Keratinocyte (primary cell): ENCODE data around the gene CDKN2AIPNL. TPM values are rescaled to one million over a fixed set of nuclear protein-coding genes. Genes with fewer than 3 reads are reported as not detected.
A peak's percentile ranks its signal among the peaks of the same experiment; 100 is the strongest.

Source experiments
- DNase-seq: peaks from one replicate; pipeline ENCODE4 v3.0.0-alpha.2; 2011; ENCODE audit warnings: low read depth, missing footprints, low spot score
- FAIRE-seq: peaks from 2 replicates; lab custom pipeline; 2011; peaks lifted over from hg19 to GRCh38; lab: Jason Lieb, UNC
- H2AFZ ChIP-seq: 2 replicates; pipeline ENCODE4 v1.6.0; 2012; ENCODE audit warnings: low read length, control low read depth, inconsistent platforms; ENCODE audit not compliant: control insufficient read depth
- H3K27ac ChIP-seq: 2 replicates; pipeline ENCODE4 v1.5.1; 2011; ENCODE audit warnings: low read length; ENCODE audit not compliant: control insufficient read depth, insufficient read depth
- H3K27me3 ChIP-seq: 3 replicates; pipeline ENCODE4 v1.6.0; 2011; ENCODE audit warnings: low read length; ENCODE audit not compliant: control insufficient read depth, insufficient read depth; ENCODE audit errors: extremely low read depth
- H3K36me3 ChIP-seq, 2 experiments: 2 replicates in 1 of 2; 3 replicates in 1 of 2; pipeline ENCODE4 v1.5.1; 2011; ENCODE audit warnings: low read length in 2 of 2, mild to moderate bottlenecking in 1 of 2; ENCODE audit not compliant: control insufficient read depth in 2 of 2, insufficient read depth in 2 of 2; ENCODE audit errors: extremely low read depth in 1 of 2
- H3K4me1 ChIP-seq: 3 replicates; pipeline ENCODE4 v1.5.1; 2011; ENCODE audit warnings: low read length; ENCODE audit not compliant: control insufficient read depth, insufficient read depth; ENCODE audit errors: extremely low read depth
- H3K4me2 ChIP-seq: 3 replicates; pipeline ENCODE4 v1.6.0; 2011; ENCODE audit warnings: low read depth, low read length; ENCODE audit not compliant: control insufficient read depth, insufficient read depth; ENCODE audit errors: extremely low read depth
- H3K4me3 ChIP-seq, 3 experiments: fragments of 200-600 bp in 1 of 3; sonication (generic) in 1 of 3; 2 replicates in 2 of 3; 3 replicates in 1 of 3; pipeline ENCODE4 v1.5.1; 2011 to 2016; ENCODE audit warnings: low read length in 3 of 3, mild to moderate bottlenecking in 3 of 3, control low read depth in 2 of 3, inconsistent platforms in 1 of 3, low read depth in 1 of 3, mixed read lengths in 1 of 3, mixed run types in 1 of 3, moderate library complexity in 1 of 3; ENCODE audit not compliant: control insufficient read depth in 2 of 3, insufficient read depth in 2 of 3; ENCODE audit errors: extremely low read depth in 1 of 3
- H3K79me2 ChIP-seq: 2 replicates; pipeline ENCODE4 v1.6.0; 2012; ENCODE audit warnings: low read length; ENCODE audit not compliant: control insufficient read depth, insufficient read depth
- H3K9ac ChIP-seq: 3 replicates; pipeline ENCODE4 v1.6.0; 2011; ENCODE audit warnings: low read length; ENCODE audit not compliant: control insufficient read depth, insufficient read depth; ENCODE audit errors: extremely low read depth
- H3K9me1 ChIP-seq: 3 replicates; pipeline ENCODE4 v1.6.0; 2011; ENCODE audit warnings: low read length; ENCODE audit not compliant: control insufficient read depth, insufficient read depth; ENCODE audit errors: extremely low read depth
- H3K9me3 ChIP-seq: 2 replicates; pipeline ENCODE4 v1.5.1; 2012; ENCODE audit warnings: low read depth, low read length; ENCODE audit not compliant: control insufficient read depth
- H4K20me1 ChIP-seq: 3 replicates; pipeline ENCODE4 v1.6.0; 2011; ENCODE audit warnings: low read length; ENCODE audit not compliant: control insufficient read depth, insufficient read depth; ENCODE audit errors: extremely low read depth
- EZH2 ChIP-seq: IDR thresholded peaks from one replicate; pipeline ENCODE4 v1.6.1; 2012; ENCODE audit warnings: inconsistent platforms, mild to moderate bottlenecking, low read length, moderate library complexity
- dilution Hi-C: fragments of 300-500 bp; cut with MboI; formaldehyde crosslinking; loops from one replicate; pipeline ENCODE4 v1.7.0; 2020; ENCODE audit warnings: low sequenced_read_pairs; ENCODE audit not compliant: extremely low pct_ligation_motif_present
- polyA plus RNA-seq, 5 experiments: library from polyadenylated mRNA; depleted of rRNA in 3 of 5; stranded (reverse) in 3 of 5; stranded (forward) in 1 of 5; unstranded in 1 of 5; fragments of >200 nt; gene quantifications; 1 replicate in 1 of 5; 2 replicates in 3 of 5; 3 replicates in 1 of 5; pipeline versions ENCODE4 v1.2.1 to v1.2.3, GENCODE V29; 2011 to 2012; ENCODE audit warnings: missing spikeins in 2 of 5, low read depth in 1 of 5, low replicate concordance in 1 of 5
- TF ChIP-seq, protein P1 (sequence below), 3 experiments: IDR thresholded peaks in 1 of 3; conservative IDR thresholded peaks in 1 of 3; optimal IDR thresholded peaks in 1 of 3; 2 replicates in 2 of 3; 3 replicates in 1 of 3; pipeline versions ENCODE3 to v1.5.1; 2011; ENCODE audit warnings: low read length in 3 of 3, mild to moderate bottlenecking in 3 of 3, moderate library complexity in 2 of 3, control low read depth in 1 of 3, inconsistent platforms in 1 of 3; ENCODE audit not compliant: insufficient read depth in 2 of 3; ENCODE audit errors: extremely low read depth in 1 of 3

The CDKN2AIPNL gene
- polyA plus RNA-seq, 1 donor (not counting 4 experiments of a cell fraction or from before 2014, with no cell fraction given): 28.4 TPM

- no peak overlapping the region for H3K4me2 ChIP-seq
- H3K9ac ChIP-seq: no peak overlapping the region
- dilution Hi-C loops: no loop called here
- no peaks in the 10 kb centered on the region for H4K20me1 ChIP-seq
- DNase-seq: no peak
- H2AFZ ChIP-seq: no peak overlapping the region
- no peak for TF ChIP-seq EZH2
- TF ChIP-seq, protein P1, sequence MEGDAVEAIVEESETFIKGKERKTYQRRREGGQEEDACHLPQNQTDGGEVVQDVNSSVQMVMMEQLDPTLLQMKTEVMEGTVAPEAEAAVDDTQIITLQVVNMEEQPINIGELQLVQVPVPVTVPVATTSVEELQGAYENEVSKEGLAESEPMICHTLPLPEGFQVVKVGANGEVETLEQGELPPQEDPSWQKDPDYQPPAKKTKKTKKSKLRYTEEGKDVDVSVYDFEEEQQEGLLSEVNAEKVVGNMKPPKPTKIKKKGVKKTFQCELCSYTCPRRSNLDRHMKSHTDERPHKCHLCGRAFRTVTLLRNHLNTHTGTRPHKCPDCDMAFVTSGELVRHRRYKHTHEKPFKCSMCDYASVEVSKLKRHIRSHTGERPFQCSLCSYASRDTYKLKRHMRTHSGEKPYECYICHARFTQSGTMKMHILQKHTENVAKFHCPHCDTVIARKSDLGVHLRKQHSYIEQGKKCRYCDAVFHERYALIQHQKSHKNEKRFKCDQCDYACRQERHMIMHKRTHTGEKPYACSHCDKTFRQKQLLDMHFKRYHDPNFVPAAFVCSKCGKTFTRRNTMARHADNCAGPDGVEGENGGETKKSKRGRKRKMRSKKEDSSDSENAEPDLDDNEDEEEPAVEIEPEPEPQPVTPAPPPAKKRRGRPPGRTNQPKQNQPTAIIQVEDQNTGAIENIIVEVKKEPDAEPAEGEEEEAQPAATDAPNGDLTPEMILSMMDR (optimal IDR thresholded peaks at IDR 0.05 in 1 of 3, IDR thresholded peaks at IDR 0.05 in 1 of 3, conservative IDR thresholded peaks at IDR 0.05 in 1 of 3; ENCODE audit: extremely low read depth in 1 of 3, insufficient read depth in 2 of 3, low read length in 3 of 3): no peak
- no peaks in the 10 kb centered on the region for H3K79me2 ChIP-seq
- no peaks in the 10 kb centered on the region for H3K9me3 ChIP-seq
- H3K4me1 ChIP-seq: peaks cover 17% of the 10 kb centered on the region
- H3K36me3 ChIP-seq: no peaks in the 10 kb centered on the region
- H3K9me1 ChIP-seq: no peaks in the 10 kb centered on the region
- H3K27ac ChIP-seq: no peak overlapping the region
- no peaks in the 10 kb centered on the region for H3K27me3 ChIP-seq
- H3K4me3 ChIP-seq: no peak overlapping the region
- no peak for FAIRE-seq
Measured at GRCh38 chr5:134453016-134453415, 41.3 kb upstream of the CDKN2AIPNL start.

DNA sequence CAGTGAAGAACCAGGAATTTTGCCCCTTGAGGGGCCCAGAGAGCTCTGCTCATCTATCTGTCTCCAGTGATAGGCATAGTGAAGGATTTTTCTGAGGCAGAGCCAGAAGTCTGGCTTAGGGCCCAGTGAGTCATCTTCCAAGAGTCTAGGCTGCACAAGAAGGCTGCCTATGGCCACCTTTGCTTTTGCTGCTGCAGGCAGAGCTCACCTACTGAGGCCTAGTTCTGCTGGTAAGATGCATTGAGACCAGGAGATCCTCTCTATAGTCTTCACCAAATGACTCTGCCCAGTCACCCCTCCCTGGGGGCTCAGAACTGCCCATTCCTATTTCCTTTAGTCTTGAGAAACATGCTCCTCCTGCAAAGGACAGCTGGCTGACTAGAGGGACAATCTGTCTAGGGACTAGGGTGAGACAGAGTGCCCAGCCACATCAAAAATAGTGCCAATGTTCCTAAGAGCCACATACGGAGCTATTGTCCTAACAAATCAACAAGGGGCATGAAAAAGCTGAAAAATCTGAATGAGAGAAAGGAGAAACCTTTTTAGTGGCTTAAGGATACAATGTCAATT, 40.3 kb upstream of the CDKN2AIPNL start:
- Histone ChIP-seq H3K4me2 (no peak overlapping the region), H2AFZ (no peak overlapping the region)

More for the DNA sequence above, 40.3 kb upstream of the CDKN2AIPNL start:
- H3K4me1 ChIP-seq: peaks cover 17% of the 10 kb centered on the region
- no peaks in the 10 kb centered on the region for H4K20me1 ChIP-seq
- H3K27ac ChIP-seq: no peak overlapping the region
- H3K4me3 ChIP-seq: no peak overlapping the region
- H3K9me3 ChIP-seq: no peaks in the 10 kb centered on the region
- peak; percentile 96 for FAIRE-seq
- dilution Hi-C loops: no loop called here
- H3K36me3 ChIP-seq: no peaks in the 10 kb centered on the region
- no peaks in the 10 kb centered on the region for H3K9me1 ChIP-seq
- TF ChIP-seq, protein P1 (optimal IDR thresholded peaks at IDR 0.05 in 1 of 3, IDR thresholded peaks at IDR 0.05 in 1 of 3, conservative IDR thresholded peaks at IDR 0.05 in 1 of 3; ENCODE audit: extremely low read depth in 1 of 3, insufficient read depth in 2 of 3, low read length in 3 of 3): no peak
- TF ChIP-seq EZH2: no peak
- H3K79me2 ChIP-seq: no peaks in the 10 kb centered on the region
- no peak for DNase-seq
- no peaks in the 10 kb centered on the region for H3K27me3 ChIP-seq
- no peak overlapping the region for H3K9ac ChIP-seq
